GM19324 (cell line): ENCODE results near the gene THADA.

ENCODE experiments used
- ATAC-seq: cut with Tn5 transposase; IDR thresholded peaks from one replicate; pipeline ENCODE4 v1.9.1; 2021; ENCODE audit warnings: mild to moderate bottlenecking, moderate library complexity; ENCODE audit not compliant: unreplicated experiment, low FRiP score

Gene THADA

GRCh38 chr2:43472527-43473194, 123.2 kb downstream of the THADA start:
- no peak for ATAC-seq

GRCh38 chr2:43469713-43470112, 126.1 kb downstream of the THADA start:
- ATAC-seq, result no peak

- ATAC-seq, result no peak
Observed at GRCh38 chr2:43469094-43469493, 126.7 kb downstream of the THADA start.

GRCh38 chr2:43467891-43468290, 127.9 kb downstream of the THADA start:
- no peak for ATAC-seq

- no peak for ATAC-seq
Observed at GRCh38 chr2:43465234-43465633, 130.6 kb downstream of the THADA start.

DNA sequence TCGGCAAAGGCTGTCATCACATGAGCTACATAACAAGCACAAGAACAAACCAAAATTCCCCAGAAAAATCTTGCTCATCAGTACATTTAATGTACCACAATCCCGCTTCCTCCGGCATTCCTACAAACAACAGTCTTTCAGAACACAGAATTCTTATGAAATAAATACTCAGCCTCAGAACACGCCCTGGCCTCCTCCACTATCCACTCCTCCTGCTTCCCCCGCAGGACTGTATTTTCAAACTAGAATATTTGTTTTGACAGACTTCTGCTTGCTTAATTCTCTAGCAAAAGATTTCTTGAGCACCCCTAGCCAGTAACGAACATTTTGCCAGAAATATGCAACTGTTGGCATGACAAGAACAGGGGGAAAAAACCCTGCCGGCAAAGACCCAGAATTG, 131.2 kb downstream of the THADA start:
- no peak for ATAC-seq

- no peak for ATAC-seq
Observed at GRCh38 chr2:43462866-43463641, 132.8 kb downstream of the THADA start.

DNA sequence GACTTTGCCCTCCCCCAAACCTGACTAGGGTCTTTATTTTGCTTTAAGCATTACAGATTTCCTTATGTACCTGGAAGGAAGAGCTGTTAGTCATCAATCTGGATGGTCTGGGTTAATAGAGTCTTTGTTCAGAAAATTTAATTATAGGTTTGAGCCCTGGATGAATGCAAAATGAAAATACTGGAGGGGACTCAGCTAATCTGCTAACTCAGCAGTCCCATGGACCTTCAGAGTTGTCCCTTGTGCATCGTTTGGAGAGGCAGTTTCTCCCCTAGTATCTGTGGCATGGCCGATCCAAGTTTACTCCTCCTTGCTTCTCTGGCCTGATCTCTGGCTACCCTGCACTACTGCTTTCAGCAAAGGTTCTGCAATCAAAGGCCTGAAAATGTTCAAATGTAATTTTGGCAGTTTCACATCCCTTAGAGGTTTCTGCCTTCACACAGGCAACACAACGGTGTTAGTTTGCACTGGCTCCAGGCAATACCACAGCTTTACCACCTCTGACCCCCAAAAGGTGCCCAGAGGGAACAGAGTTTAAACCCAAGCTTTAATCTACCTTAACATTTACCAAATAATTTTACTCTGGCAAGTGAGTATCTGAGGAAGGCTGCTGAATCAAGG, 134.3 kb downstream of the THADA start:
- ATAC-seq, result peak; percentile 70

DNA sequence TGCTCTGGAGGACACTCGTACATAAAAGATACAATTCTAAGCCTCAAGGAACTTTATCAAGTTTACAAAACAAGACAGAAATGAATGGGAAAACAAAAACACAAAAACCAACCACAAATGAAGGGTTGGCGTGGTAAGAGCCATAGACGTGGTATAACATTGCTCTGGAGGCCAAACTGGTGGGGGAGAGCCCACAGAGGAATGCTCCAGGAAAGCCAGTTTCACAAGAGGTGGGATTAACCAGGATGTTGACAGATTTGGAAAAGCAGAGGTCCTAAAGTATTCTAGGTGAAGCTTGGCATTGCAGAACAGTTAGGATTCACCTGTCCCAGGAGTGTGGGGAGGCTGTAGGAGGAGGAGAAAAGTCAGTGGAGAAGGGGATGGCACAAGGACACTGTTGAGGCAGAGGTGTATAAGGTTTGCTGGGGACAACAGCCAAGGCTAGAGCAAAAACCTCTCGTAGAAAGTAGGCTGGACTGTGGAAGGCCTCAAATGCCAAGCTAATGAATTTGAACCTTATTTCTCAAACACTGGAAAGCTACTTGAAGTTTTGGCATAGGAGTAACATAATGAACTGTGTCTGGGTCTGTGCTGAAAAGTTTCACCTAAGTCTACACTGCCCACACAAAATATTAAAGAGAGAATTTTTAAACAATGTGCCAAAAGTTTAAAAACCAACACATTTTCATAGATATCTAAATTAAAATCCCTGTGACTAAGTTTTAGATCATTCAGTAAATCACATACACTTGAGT, 135.1 kb downstream of the THADA start:
- ATAC-seq, result no peak

GRCh38 chr2:43460174-43460546, 135.7 kb downstream of the THADA start:
- ATAC-seq, result no peak

GRCh38 chr2:43459446-43460173, 136.2 kb downstream of the THADA start:
- no peak for ATAC-seq

DNA sequence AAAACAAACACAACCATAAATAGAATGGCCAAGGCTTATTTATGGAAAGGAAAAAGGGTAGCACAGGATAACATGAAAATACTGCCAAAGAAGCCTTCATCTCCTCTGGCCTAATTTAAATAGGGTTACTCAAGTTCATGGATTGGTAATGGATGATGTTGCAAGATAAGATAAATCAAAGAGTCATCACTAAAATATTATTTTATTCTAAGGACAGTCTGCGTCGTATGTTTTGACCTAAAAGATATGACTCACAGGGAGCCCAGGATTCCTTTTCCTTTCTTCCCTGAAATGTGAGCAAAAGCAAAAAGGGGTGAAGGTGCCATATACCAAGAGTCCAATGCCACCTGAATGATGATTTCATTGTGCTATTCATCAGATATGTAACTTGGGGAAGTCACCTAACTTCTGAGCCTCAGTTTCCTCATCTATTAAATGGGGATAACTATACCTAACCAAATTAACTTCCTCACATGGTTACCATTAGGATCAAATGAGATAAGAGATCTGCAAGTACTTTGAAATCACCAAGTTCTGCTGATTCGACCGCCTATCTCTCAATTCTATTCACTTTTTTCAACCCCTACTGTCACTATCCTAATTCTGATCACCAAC, 137.7 kb downstream of the THADA start:
- ATAC-seq, result no peak

- peak; percentile 55 for ATAC-seq
Observed at GRCh38 chr2:43455731-43456642, 139.9 kb downstream of the THADA start.

DNA sequence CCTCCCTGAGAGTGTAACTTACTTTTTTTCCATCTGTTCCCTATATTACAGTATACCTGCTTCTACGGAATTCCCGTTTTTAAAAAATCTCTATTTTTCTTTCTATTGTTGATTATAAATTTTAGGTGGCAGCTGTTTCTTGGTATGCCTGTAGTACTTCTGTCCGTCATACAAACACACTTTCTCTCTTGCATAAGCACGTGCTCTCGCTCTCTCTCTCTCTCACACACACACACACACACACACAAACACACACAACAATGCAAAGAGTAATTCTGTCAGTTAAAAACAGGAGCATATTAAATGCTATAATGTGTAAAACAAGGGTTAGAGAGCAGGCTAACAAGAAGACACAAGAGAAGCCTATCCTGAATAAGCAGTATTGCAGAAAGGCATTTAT, 140.5 kb downstream of the THADA start:
- ATAC-seq, result no peak

GRCh38 chr2:43454791-43455190, 141.0 kb downstream of the THADA start:
- no peak for ATAC-seq

- ATAC-seq, result no peak
Observed at GRCh38 chr2:43453179-43454170, 142.4 kb downstream of the THADA start.

- ATAC-seq, result no peak
Observed at GRCh38 chr2:43452318-43452731, 143.5 kb downstream of the THADA start.

GRCh38 chr2:43450617-43451016, 145.2 kb downstream of the THADA start:
- no peak for ATAC-seq
